Loucy (cell line): ENCODE results near the gene UGT3A1.

ENCODE experiments used
- CTCF ChIP-seq: fragments of 200-600 bp; sonication (generic); conservative IDR thresholded peaks from 2 replicates; pipeline ENCODE4 v1.5.1; 2014; ENCODE audit warnings: mild to moderate bottlenecking, antibody characterized with exemption, low read length
- EZH2phosphoT487 ChIP-seq: fragments of 200-600 bp; IDR thresholded peaks from 2 replicates; pipeline ENCODE4 v1.6.1; 2018; ENCODE audit warnings: antibody characterized with exemption, mild to moderate bottlenecking, moderate library complexity, borderline replicate concordance

- TF ChIP-seq CTCF, result no peak
- no peak for TF ChIP-seq EZH2phosphoT487
Measured at GRCh38 chr5:36001032-36001431, 9.8 kb upstream of the UGT3A1 start.
